Breast epithelium (tissue), 3 donors: ENCODE results near the gene WDR73.

Source experiments
- CTCF ChIP-seq, 3 donors: fragments of 450-650 bp; IDR thresholded peaks; one replicate each; pipeline ENCODE4 v1.5.1; 2016 to 2017; ENCODE audit warnings: antibody characterized with exemption in 3 of 3, mild to moderate bottlenecking in 3 of 3, moderate library complexity in 3 of 3
- POLR2A ChIP-seq: fragments of 450-650 bp; IDR thresholded peaks from one replicate; pipeline ENCODE4 v1.6.1; 2016; ENCODE audit warnings: antibody characterized with exemption, mild to moderate bottlenecking, moderate library complexity
- POLR2AphosphoS5 ChIP-seq, 3 donors: sonication (generic); formaldehyde crosslinking; IDR thresholded peaks; one replicate each; pipeline ENCODE4 v1.6.1; 2017; ENCODE audit warnings: antibody characterized with exemption in 3 of 3

- TF ChIP-seq POLR2A (no peak), CTCF (IDR thresholded peaks at IDR 0.05) (no peak), POLR2AphosphoS5 (IDR thresholded peaks at IDR 0.05) (no peak)
These were observed 12.3 kb upstream of the WDR73 start for GRCh38 chr15:84666373-84666772.
